Measurements from ENCODE around the gene SLC24A3.

DNA sequence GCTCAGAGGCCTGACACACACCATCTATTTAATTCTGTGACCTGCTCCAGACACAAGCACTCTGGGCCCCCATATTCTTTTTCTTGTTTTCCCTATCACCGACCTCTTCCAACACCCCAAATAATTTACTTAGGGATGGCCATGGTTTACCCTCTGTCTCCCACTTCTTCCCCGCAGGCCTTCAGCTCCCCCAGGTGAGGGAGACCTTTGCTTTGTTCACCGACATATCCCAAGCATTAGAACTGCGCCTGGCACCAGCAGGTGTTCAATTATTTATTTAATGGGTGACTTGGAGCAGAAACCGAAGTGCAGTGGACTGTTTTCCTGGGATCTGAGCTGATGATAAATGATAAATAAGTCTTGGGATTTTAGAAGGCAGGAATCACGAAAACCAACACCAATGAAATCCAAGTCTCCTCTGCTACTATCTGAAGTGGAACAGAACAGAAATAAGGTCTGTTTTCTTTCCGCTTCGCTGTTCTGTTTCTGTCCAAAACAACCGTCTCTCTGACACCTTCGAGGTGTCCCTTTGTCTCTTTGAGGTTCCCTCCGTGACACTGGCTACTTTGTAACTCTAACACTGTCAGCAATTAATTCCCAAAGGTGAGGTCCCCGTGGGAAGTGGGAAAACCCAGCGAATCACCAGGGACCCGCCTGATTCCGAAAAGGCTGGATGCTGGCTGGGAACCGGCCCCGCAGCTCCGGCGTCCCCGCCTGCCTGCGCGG lies 544.5 kb downstream of the SLC24A3 start:
- TF ChIP-seq, protein P1, sequence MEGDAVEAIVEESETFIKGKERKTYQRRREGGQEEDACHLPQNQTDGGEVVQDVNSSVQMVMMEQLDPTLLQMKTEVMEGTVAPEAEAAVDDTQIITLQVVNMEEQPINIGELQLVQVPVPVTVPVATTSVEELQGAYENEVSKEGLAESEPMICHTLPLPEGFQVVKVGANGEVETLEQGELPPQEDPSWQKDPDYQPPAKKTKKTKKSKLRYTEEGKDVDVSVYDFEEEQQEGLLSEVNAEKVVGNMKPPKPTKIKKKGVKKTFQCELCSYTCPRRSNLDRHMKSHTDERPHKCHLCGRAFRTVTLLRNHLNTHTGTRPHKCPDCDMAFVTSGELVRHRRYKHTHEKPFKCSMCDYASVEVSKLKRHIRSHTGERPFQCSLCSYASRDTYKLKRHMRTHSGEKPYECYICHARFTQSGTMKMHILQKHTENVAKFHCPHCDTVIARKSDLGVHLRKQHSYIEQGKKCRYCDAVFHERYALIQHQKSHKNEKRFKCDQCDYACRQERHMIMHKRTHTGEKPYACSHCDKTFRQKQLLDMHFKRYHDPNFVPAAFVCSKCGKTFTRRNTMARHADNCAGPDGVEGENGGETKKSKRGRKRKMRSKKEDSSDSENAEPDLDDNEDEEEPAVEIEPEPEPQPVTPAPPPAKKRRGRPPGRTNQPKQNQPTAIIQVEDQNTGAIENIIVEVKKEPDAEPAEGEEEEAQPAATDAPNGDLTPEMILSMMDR (IDR thresholded peaks at IDR 0.05), result no peak
- TF ChIP-seq POLR2AphosphoS5 (IDR thresholded peaks at IDR 0.05), result no peak
- no peak for TF ChIP-seq EP300 (IDR thresholded peaks at IDR 0.05)

Data from suprapubic skin (tissue), 4 donors.